ENCODE data around the gene NUCB1.

GRCh38 chr19:48918801-48919247 lies 18.7 kb downstream of the NUCB1 start:
- TF ChIP-seq CTCF (conservative IDR thresholded peaks at IDR 0.05; ENCODE audit: low read length) = no peak
- TF ChIP-seq EZH2phosphoT487 (IDR thresholded peaks at IDR 0.05; ENCODE audit: borderline replicate concordance) = no peak
